Measurements from ENCODE around the gene TUBGCP6. TPM values are rescaled to one million over a fixed set of nuclear protein-coding genes. Genes with fewer than 3 reads are reported as not detected.
A peak's percentile ranks its signal among the peaks of the same experiment; 100 is the strongest.

TUBGCP6 gene
- total RNA-seq, 2 experiments from 2014 or later: 62.9 to 71.4 TPM

GRCh38 chr22:50264946-50265669, 20.3 kb upstream of the TUBGCP6 start:
- peaks cover 14% of the 10 kb centered on the region for H3K4me1 Mint-ChIP-seq
- H3K36me3 Mint-ChIP-seq (ENCODE audit: low read depth): no peaks in the 10 kb centered on the region
- peaks cover 16% of the 10 kb centered on the region for H3K27me3 Mint-ChIP-seq
- H3K4me3 Mint-ChIP-seq: no peak overlapping the region
- no peaks in the 10 kb centered on the region for H3K9me3 Mint-ChIP-seq
- DNase-seq: no peak
- no peak overlapping the region for H3K27ac Mint-ChIP-seq
- CTCF ChIA-PET: interaction anchor here (1.5 to 5.0 kb wide), 3 partner anchors 9 to 261 kb away, joined by 4 to 25 read pairs (median 5); partner anchors contain the start of gene SCO2
- POLR2A ChIA-PET: no interaction called here

GRCh38 chr22:50264104-50264745, 19.4 kb upstream of the TUBGCP6 start:
- no peak overlapping the region for H3K27ac Mint-ChIP-seq
- no peak overlapping the region for H3K4me3 Mint-ChIP-seq
- POLR2A ChIA-PET: no interaction called here
- H3K9me3 Mint-ChIP-seq: no peaks in the 10 kb centered on the region
- CTCF ChIA-PET: interaction anchor here (1.5 to 5.0 kb wide), 3 partner anchors 10 to 262 kb away, joined by 4 to 25 read pairs (median 5); partner anchors contain the start of gene SCO2
- peaks cover 16% of the 10 kb centered on the region for H3K27me3 Mint-ChIP-seq
- H3K36me3 Mint-ChIP-seq (ENCODE audit: low read depth): no peaks in the 10 kb centered on the region
- peaks cover 11% of the 10 kb centered on the region for H3K4me1 Mint-ChIP-seq
- no peak for DNase-seq

GRCh38 chr22:50262973-50263617, 18.3 kb upstream of the TUBGCP6 start:
- Mint-ChIP-seq H3K9me3 (no peaks in the 10 kb centered on the region), H3K36me3 (ENCODE audit: low read depth) (no peaks in the 10 kb centered on the region), H3K4me3 (no peak overlapping the region), H3K27ac (no peak overlapping the region), H3K4me1 (peaks cover 8% of the 10 kb centered on the region), H3K27me3 (peaks cover 15% of the 10 kb centered on the region)
- ChIA-PET POLR2A (no interaction called here), CTCF (interaction anchor here (1.2 to 5.0 kb wide), 4 partner anchors 10 to 235 kb away, joined by 4 to 25 read pairs (median 5); partner anchors contain the start of gene HDAC10)
- no peak for DNase-seq

GRCh38 chr22:50262460-50262911, 17.7 kb upstream of the TUBGCP6 start:
- Mint-ChIP-seq H3K9me3 (no peaks in the 10 kb centered on the region), H3K27ac (no peak overlapping the region), H3K36me3 (ENCODE audit: low read depth) (no peaks in the 10 kb centered on the region), H3K27me3 (peaks cover 15% of the 10 kb centered on the region), H3K4me1 (peaks cover 6% of the 10 kb centered on the region), H3K4me3 (peak overlapping the region; percentile 45)
- no peak for DNase-seq
- ChIA-PET POLR2A (no interaction called here), CTCF (interaction anchor here (1.2 to 5.0 kb wide), 4 partner anchors 10 to 235 kb away, joined by 4 to 25 read pairs (median 5); partner anchors contain the start of gene HDAC10)

GRCh38 chr22:50261615-50262459, 17.0 kb upstream of the TUBGCP6 start, which contains the start of gene MAPK12:
TSS of gene MAPK12 (minus strand) at chr22:50261683. CDS start at chr22:50261509, 174 bp downstream.
- H3K27me3 Mint-ChIP-seq: peaks cover 15% of the 10 kb centered on the region
- H3K4me3 Mint-ChIP-seq: peak within 1 kb of the TSS; percentile 45
- H3K4me1 Mint-ChIP-seq: peaks cover 6% of the 10 kb centered on the region
- no peak for DNase-seq
- CTCF ChIA-PET: interaction anchor here (1.2 to 5.0 kb wide), 4 partner anchors 9 to 80 kb away, joined by 4 to 25 read pairs (median 6); partner anchors contain the start of gene HDAC10
- no peaks in the 10 kb centered on the region for H3K36me3 Mint-ChIP-seq (ENCODE audit: low read depth)
- no peaks in the 10 kb centered on the region for H3K9me3 Mint-ChIP-seq
- POLR2A ChIA-PET: no interaction called here
- H3K27ac Mint-ChIP-seq: no peak within 1 kb of the TSS

GRCh38 chr22:50260801-50261614, 16.2 kb upstream of the TUBGCP6 start:
- ChIA-PET CTCF (interaction anchor here (0.6 to 5.0 kb wide), 3 partner anchors 13 to 81 kb away, joined by 3 to 25 read pairs (median 5); no protein-coding TSS in a partner anchor), POLR2A (no interaction called here)
- no peak overlapping the region for H3K27ac Mint-ChIP-seq
- no peaks in the 10 kb centered on the region for H3K36me3 Mint-ChIP-seq (ENCODE audit: low read depth)
- peaks cover 15% of the 10 kb centered on the region for H3K27me3 Mint-ChIP-seq
- no peak overlapping the region for H3K4me3 Mint-ChIP-seq
- H3K9me3 Mint-ChIP-seq: no peaks in the 10 kb centered on the region
- peak; percentile 29 for DNase-seq
- H3K4me1 Mint-ChIP-seq: peaks cover 6% of the 10 kb centered on the region

- DNase-seq: no peak
- no peaks in the 10 kb centered on the region for H3K9me3 Mint-ChIP-seq
- H3K4me1 Mint-ChIP-seq: peaks cover 6% of the 10 kb centered on the region
- H3K27ac Mint-ChIP-seq: no peak overlapping the region
- H3K4me3 Mint-ChIP-seq: no peak overlapping the region
- H3K36me3 Mint-ChIP-seq (ENCODE audit: low read depth): no peaks in the 10 kb centered on the region
- ChIA-PET CTCF (interaction anchor here (0.6 to 1.2 kb wide), 2 partner anchors 48 to 82 kb away, joined by 3 to 5 read pairs; no protein-coding TSS in a partner anchor), POLR2A (no interaction called here)
- H3K27me3 Mint-ChIP-seq: peaks cover 15% of the 10 kb centered on the region
Measured at GRCh38 chr22:50260434-50260800, 15.6 kb upstream of the TUBGCP6 start.

- POLR2A ChIA-PET: no interaction called here
- Mint-ChIP-seq H3K36me3 (ENCODE audit: low read depth) (no peaks in the 10 kb centered on the region), H3K27ac (peak overlapping the region; percentile 13), H3K9me3 (no peaks in the 10 kb centered on the region), H3K4me3 (no peak overlapping the region), H3K27me3 (peaks cover 15% of the 10 kb centered on the region), H3K4me1 (peaks cover 6% of the 10 kb centered on the region)
- CTCF ChIA-PET: interaction anchor here (1.6 kb wide), 1 partner anchor 8 kb away, joined by 4 read pairs; the partner anchor contains the start of gene HDAC10
- DNase-seq: no peak
Measured at GRCh38 chr22:50259302-50259701, 14.5 kb upstream of the TUBGCP6 start.

GRCh38 chr22:50258361-50259292, 13.8 kb upstream of the TUBGCP6 start:
- H3K4me1 Mint-ChIP-seq: peaks cover 6% of the 10 kb centered on the region
- no peak overlapping the region for H3K4me3 Mint-ChIP-seq
- H3K27ac Mint-ChIP-seq: peak overlapping the region; percentile 13
- H3K27me3 Mint-ChIP-seq: peaks cover 15% of the 10 kb centered on the region
- no peaks in the 10 kb centered on the region for H3K36me3 Mint-ChIP-seq (ENCODE audit: low read depth)
- H3K9me3 Mint-ChIP-seq: no peaks in the 10 kb centered on the region
- ChIA-PET POLR2A (no interaction called here), CTCF (interaction anchor here (0.8 to 1.6 kb wide), 2 partner anchors 8 to 18 kb away, joined by 4 to 6 read pairs; partner anchors contain the start of gene HDAC10)
- DNase-seq: no peak

GRCh38 chr22:50257451-50258360, 12.9 kb upstream of the TUBGCP6 start:
- H3K27ac Mint-ChIP-seq: no peak overlapping the region
- H3K27me3 Mint-ChIP-seq: peaks cover 11% of the 10 kb centered on the region
- CTCF ChIA-PET: interaction anchor here (0.8 kb wide), 1 partner anchor 19 kb away, joined by 6 read pairs; no protein-coding TSS in a partner anchor
- POLR2A ChIA-PET: no interaction called here
- H3K9me3 Mint-ChIP-seq: no peaks in the 10 kb centered on the region
- peaks cover 6% of the 10 kb centered on the region for H3K4me1 Mint-ChIP-seq
- no peak for DNase-seq
- no peaks in the 10 kb centered on the region for H3K36me3 Mint-ChIP-seq (ENCODE audit: low read depth)
- H3K4me3 Mint-ChIP-seq: no peak overlapping the region
